Smooth muscle cell of the brain vasculature (primary cell): ENCODE measurements around the gene NFASC.

Experiments
- DNase-seq: peaks from one replicate; pipeline ENCODE4 v3.0.0-alpha.2; 2012; ENCODE audit warnings: low read depth, low spot score

NFASC gene

DNA sequence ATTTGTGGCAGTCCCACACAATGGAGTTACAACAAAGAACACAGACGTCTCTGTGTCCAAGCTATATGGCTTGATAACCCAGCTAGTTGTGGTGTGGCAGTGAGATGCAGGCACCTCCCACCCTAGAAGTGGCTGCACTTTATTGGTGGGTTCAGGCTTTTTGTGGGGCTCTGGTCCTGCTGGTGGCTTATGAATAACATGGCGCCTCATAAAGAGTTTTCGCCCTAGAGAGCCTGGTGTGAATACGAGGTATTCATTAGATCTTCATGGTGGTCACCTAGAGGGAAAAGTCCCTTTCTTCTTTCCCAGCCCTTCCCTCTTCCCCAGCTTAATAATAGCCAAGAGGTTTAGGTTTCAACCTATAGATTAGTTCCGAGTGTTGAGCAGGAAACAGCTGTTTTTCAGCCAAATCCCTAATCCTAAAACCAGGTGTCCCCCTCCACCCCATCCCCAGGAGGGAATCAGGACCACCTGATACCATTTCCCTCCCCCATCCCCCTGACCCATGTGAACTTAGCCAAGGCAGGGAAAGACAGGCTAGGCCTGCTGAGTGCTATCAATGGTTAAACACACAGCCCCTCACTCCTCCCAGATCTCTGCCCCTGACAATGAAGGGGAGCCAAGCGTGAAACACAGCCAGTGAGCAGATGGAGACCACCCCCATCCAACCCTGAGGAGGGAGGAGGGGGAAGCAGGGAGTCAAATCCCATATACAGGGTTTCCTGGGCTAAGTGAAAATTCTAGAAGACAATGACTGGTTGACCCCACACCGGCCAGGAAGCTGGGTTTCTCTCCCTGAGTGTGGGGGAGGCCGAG lies 58.2 kb downstream of the NFASC start:
- DNase-seq = no peak

DNA sequence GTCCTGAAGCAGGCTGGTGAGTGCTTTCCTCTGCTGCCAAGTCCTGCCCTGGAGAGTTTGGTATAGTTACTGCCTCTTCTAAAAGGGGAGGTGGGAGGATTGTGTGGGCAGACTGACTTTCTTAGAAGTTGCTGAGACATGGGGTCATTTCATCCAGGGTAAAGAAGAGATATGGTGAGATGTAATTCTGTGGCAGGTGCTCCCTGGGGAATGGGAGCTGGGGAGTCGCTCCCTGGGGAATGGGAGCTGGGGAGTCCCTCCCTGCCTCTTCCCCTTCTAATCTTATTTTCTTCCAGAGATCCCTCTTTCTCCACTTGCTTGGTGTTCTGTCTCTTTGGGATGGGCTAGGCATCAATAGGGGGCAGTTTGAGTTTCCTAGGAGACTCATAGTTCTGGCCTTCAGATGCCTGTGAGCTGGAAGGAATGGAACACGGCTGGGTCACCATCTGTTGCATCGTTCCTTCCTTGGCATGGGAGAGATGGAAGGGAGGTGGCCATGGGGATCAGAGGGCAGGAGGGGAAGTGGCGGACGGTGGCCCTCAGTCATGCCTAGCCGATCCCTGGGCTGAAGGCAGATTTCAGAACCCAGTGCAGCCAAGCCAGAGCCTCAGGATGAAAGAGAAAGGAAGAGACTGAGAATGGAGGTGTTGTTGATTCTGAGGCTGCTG lies 59.0 kb downstream of the NFASC start:
- DNase-seq = no peak

DNA sequence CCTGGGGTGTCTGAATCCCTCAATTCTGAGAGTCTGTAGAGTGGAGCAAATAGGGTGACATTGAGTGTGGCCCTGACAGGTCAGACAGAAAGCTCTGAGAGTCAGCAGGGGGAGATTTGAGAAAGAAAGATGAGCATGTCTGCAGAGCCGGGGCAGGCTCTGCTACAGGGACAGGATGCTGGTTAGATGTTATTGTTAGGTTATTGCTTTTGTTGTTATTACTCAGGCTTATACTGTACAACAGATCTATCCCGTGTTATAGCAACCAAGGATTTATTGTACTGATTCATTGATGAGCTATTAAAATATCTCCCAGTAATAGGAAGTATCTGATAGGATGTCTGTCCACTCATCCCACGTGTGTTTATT lies 59.5 kb downstream of the NFASC start:
- DNase-seq = no peak

DNA sequence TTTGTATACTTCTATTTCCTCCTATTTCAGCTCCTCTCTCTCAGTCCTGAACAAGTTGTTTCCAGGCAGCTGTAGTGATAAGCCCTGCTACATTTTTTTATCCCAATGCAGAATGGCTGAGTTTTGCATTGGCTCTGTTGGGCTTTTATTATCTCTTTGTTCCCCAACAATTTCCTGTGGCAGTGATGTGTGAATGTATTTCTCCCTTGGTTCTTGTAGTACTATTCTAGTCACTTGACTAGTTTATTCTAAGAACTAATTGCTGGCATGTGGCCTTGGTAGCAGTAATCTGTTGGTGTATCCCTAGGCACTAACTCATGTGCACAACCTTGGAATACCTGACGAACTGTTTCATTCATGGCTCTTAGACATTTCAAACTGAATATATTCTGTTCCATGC lies 60.7 kb downstream of the NFASC start:
- no peak for DNase-seq

DNA sequence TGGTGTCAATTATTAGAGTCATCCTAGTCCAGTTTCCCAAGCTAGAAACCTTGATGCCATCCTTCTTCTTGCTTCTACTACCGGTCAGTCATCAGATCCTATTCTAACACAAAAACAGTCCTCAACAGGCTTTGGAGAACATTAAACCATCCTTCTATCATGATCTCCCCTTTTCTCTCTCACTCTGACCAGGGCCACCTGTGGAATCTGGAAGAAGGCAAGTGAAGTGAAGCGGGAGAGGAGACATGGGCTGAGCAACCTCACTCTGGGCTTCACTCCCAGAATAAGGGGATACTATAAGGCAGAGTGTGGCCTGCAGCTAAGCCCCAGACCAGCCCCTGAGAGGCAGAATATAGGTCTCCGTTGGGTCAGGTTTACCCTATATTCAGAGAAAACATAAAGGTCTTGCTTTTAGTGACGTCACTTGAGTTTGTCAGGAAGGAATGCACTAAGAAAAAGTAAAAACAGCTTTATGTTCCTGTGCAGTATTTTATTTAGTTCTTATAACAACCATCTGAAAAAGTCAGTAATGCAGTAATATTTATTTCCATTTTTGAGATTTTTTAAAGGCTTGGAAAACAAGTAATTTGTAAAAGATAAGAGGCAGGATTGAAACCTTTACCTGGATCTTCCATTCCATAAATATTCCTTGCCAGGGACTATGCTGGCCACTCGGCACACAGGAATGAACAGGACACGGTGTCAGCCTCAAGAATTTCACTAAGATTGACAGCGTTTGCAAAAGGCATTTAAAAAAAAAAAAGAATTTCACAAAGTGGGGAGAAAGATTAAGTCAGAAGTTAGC lies 61.3 kb downstream of the NFASC start:
- no peak for DNase-seq

DNA sequence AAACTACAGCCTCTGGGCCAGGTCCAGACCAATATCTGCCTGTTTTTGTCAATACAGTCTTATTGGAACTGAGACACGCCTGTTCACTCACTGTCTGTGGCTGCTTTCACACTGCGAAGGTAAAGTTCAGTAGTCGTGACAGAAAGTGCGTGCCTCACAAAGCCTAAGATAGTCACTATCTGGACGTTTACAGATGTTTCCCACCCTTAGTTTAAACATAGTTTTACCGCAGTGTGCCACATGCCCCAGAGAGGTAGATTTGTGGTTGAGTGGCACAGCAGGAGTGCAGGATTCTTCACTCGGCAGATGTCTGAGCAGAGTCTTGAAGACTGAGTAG lies 61.9 kb downstream of the NFASC start:
- DNase-seq = no peak

DNA sequence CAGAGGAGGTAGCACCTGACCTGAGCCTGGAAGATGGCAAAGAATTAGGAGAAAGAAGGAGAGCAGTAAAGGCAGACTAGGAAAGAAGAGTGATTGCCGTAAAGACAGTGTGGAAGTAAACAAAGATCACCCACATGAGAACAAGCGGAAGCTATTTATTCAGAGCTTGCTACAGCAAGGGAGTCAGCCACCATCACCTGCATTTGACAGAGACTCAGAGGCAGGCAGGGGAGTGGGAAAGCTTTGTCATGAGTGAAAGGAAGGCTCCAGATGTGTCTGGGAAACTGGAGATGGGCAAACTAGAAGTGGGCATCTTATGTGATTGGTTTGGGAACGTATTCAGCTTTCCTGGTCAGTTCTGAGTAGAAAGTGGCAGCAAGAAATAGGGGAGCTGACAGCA lies 64.5 kb downstream of the NFASC start:
- no peak for DNase-seq

DNA sequence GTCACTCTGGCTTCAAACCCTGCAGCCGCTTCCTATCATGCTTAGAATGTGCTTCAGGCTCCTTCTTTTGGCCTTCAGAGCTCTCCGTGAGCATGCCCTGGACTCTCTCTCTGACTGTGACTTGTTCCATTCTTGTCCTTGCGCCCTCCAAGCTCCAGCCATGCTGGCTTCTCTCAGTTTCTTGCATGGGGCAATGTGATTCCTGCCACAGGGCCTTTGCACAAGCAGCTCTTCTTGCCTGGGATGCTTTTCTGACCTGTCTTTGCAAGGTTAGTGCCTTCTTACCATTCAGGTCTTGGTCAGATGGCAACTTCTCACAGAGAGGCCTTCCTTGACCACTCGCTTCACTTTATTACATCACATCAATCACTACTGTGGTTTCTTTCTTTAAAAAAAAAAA lies 66.1 kb downstream of the NFASC start:
- no peak for DNase-seq

DNA sequence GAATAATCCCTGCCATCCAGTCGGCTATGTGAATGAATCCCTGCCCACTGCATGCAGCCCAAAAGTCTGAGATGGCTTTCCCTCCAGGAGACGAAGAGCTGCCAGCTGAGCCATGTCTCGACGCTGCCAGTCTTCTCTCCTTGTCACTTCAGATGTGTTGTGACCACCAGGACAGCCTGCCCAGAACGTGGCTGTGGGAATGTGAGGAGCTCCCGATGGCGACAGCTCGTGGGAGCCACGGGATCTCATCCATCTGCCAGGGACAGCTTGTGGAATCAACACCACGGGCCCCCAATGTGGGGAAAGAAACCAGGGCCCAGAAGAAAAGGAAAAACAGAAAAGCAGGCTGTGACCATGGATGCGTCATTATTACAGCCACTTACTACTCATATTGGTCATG lies 67.2 kb downstream of the NFASC start:
- DNase-seq = no peak

DNA sequence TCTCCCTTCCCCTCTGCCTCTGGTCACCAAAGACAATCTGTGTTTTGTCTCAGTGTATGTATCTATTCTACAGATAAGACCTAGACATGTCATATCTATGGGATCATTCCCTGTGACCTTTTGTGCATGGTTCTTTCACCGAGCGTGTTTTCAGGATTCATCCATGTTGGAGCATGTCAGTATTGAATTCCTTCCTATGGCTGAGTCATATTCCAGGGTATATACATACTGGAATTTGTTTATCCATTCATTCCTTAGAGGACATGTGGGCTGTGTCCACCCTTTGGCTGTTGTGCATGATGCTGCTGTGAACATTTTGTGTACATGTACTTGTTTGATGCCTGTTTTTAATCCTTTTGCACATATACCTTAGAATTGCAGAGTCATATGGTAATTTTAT lies 69.9 kb downstream of the NFASC start:
- no peak for DNase-seq

DNA sequence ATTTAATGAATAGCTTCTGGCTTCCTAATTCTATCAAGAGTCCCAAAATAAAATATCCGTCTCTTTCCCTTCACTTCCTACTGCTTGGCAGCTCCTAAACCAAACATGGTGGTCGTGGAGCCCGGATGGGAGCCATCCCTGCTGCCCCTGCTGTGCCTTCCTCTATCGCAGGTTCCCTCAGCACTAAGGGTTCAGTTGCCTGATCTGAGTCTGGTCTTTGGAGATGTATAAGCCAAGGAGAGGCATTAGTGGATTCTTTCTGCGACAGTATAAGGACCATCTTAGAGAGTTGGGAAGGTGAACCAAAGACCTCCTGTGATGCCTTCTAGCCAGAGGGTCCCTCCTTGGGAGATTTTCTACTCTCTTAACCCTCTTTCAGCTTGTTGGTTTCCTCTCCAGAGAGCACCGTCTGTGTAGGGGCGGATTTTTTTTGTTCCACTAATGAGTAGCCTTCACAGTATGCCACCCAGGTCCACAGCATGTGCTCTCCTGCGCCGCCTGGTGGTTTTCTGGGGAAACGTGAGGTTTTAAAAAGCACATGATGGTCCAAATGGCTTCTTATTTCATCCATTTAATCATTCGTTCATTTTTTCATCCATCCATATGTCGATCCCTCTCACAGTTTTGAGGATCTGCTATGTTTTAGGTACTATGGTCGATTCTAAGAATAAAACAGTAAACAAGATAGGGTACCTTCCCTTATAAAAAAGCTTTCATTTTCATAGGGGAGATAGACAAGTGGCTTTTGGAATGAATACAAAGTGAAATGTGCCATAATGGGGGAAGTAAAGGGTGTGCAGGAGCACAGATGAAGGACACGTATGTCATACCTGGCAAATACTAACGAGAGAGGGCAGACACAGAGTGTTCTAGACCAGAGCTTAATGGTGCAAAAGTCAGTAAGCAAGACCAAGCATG lies 71.0 kb downstream of the NFASC start:
- DNase-seq = no peak

DNA sequence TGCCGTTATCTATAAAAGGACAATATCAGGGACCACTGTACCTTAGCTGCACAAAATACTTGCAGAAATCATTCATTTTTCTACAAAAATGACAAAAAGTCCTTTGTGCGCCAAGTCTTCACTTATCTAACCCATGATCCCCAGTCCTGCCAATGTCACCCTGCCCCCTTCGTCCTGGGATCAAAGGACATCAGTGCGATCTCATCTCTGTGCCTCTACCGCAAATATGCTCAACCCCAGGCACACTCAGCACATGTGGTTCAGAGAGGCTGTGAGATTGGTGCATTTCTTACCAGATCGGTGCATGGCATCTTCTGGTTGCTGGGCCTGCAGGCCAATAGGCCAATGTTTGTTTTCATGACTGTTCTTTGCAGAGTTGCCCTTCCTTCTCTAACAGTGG lies 72.8 kb downstream of the NFASC start:
- no peak for DNase-seq

DNA sequence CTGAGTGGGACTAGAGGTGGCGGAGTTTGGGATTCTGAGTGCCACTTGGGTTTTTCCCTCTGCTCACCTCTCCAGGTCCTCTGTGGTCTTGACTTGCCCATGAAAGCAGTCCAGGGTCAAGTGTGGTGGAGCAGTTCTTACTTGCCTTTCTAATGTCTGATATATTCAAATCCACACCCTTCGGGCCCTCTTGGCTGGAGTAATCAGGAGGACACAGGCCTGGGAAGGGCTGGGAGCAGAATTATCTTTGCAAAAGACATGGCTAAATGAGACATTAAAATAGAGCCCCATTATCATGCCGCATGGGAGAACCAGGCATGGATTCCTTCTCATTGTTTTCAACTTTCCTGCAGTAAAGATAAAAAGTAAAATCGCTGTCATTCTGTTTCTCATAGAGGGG lies 74.0 kb downstream of the NFASC start:
- no peak for DNase-seq

DNA sequence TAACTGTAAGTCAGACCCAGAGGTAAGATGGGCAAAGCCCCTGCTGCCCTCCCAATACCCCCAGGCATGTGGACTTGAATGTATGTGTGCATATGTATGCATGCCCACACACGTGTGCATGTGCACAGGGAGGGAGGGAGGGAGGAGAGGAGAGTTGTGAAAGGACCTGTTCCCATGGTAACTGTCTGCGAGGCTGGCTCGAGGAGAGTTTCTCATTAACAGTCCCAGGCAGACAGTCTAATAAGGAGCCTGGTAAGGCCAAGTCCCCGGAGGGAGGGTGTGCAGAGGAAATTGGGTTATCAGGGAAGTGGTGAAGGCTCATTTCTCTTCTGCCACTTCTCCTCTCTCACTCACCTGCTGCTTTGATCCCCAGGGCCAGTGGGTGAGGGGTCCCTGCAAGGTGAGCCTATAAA lies 74.9 kb downstream of the NFASC start:
- DNase-seq = no peak

DNA sequence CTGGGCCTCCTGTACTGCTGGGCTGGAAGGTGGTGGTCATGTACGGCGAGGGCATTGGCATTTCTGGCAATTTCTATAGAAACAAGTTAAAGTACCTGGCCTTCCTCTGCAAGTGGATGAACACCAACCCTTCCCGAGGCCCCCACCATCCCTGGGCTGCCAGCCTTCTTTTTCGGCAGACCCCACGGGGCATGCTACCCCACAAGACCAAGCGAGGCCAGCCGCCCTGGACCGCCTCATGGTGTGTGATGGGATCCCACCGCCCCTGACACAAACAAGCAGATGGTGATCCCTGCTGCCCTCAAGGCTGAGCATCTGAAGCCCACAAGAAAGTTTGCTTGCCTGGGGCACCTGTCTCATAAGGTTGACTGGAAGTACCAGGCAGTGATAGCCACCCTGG lies 76.0 kb downstream of the NFASC start:
- no peak for DNase-seq

DNA sequence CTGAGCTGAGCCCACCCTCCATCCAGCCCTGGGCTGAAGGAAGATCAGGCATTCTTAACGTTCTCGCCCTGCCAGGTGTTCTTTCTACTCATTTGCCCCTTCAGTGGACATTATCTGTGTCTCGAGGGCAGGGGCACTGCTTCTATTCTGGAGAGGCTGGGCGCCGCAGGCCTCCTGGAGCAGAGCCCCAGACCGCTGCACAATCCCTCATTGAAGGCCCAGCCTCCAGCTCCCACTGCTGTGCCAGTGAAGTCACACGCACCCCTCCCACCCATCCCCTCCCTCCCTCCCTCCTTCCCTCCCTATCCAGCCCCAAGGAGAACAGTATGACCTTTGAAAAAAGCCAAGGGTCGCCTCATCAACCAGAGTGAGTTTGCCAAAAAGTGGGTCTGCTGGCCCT lies 76.7 kb downstream of the NFASC start:
- DNase-seq = no peak

DNA sequence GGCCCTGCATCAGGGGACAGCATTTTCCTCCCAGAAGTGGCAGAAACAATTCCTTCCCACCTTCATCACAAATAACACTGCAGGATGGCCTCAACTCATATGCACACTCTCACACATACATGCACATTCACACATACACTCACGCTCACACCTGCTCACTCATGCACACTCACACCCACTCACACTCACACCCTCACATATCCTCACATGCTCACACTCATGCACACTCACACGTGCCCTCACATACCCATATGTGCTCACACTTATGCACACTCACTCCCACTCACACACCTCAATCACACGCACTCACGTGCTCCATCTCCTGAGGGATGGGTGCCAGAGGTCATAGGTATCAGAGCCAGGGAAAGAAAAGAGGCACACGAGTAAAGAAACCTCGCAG lies 77.1 kb downstream of the NFASC start:
- no peak for DNase-seq

DNA sequence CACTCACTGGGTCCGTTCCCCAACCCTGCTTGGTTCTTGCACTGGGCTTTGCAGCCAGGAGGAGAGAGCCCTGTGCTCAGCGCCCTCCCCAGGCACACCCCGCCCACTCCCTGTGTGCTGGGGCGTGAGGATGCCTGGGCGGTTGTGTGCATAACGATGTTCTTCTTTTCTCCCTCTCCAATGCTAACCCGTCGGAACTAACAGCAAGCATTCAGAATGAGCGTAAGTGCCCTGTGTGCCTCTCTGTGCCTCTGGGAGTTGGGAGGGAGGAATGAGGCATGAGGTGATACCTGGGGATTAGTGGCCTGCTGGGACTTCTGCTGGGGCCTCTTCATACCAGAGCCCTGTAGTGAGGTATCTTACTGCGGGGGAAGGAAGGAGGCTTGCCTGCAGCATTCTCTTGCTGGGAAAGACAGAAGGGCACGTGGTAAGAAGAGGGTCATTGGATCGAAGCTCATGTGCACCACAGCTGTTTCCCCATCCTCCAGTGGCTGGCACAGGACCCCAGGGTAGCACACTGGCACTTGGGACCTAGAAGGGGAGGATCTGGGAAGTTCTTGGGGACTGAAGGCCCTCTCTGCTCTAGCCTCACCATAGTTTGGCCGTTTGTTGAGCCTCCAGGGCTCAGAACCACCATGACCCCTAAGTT lies 79.8 kb downstream of the NFASC start:
- DNase-seq = no peak

DNA sequence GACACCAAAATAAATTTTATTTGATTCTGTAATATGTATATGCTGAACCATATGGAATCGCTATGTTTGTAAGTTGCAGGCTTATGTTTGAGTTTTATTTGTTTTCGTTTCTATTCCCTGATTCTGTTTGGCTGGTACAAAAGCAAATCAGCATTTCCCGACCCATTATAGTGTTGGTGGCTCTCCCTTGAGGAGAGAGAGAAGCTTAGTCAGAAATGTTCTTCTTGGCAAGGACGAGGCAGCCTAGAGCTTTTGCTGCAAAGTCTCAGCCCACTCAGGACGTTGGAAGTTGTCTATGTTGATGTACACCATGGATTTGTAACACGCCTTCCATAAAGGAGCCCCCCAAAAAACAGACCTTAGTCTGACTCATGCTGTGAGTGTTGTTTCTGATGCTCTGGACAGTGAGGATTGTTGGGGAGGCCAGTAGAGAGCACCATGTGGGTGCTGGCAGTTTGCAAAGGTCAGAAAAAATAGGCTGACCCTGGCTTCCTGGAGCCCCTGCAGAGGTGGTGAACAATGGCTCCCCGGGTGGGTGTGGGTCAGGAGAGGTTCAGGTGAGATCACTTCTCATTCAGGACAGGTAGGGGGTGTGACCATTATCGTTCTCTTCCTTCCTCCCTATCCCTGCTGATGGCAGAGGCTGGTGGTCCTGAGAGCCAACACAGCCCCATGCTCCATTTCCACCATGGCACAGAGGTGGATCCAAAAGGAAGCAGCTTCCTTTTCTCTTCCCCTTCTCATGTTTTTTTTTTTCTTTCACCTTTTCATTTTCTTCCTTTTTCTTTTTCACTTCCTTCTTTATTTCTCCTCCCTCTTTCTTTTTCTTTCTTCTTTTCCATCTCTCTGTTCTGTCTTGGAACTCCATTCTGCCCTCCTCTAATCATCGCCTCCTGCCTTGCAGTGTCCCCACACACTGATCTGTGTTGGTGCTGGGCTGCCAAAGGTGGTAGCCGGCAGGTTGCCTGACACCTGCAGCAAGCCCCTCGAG lies 88.0 kb downstream of the NFASC start:
- no peak for DNase-seq

DNA sequence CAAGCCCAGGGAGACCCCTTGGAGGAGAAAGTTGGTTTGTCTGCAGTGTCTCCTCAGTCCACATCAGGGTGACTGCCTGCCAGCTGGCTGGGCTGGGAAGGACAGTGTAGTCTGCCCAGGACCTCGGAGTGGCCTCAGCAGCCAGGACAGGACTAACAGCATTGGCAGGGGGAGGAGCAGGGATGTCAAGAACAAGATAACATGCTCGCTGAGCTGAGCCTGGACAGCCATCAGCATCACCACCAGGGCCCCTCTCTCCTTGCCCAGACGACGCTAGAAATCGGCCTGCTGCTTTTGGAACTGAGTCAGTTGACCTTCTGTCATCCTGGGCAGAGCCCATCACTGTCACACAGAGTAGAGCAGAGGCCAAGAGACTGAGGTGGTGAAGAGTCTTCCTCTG lies 88.7 kb downstream of the NFASC start:
- no peak for DNase-seq
